ENCODE measurements around the gene CFAP99.

The CFAP99 gene

GRCh38 chr4:2480649-2481048 lies 61.9 kb downstream of the CFAP99 start:
- TF ChIP-seq TAF1 (IDR thresholded peaks at IDR 0.05; ENCODE audit: borderline replicate concordance, insufficient read depth, low read length) (no peak), FOXP2 (optimal IDR thresholded peaks at IDR 0.05; ENCODE audit: borderline replicate concordance, extremely low read depth, extremely low read length, insufficient read depth) (no peak), SIN3A (IDR thresholded peaks at IDR 0.05; ENCODE audit: borderline replicate concordance, insufficient read depth, low read length) (no peak), REST (IDR thresholded peaks at IDR 0.05; ENCODE audit: insufficient read depth in 1 of 2, low read depth in 2 of 2, low read length in 2 of 2) (no peak), POLR2AphosphoS5 (IDR thresholded peaks at IDR 0.05; ENCODE audit: low read depth, low read length) (no peak)

- TF ChIP-seq POLR2AphosphoS5 (IDR thresholded peaks at IDR 0.05; ENCODE audit: low read depth, low read length): no peak
- TF ChIP-seq FOXP2 (optimal IDR thresholded peaks at IDR 0.05; ENCODE audit: borderline replicate concordance, extremely low read depth, extremely low read length, insufficient read depth): no peak
- no peak for TF ChIP-seq SIN3A (IDR thresholded peaks at IDR 0.05; ENCODE audit: borderline replicate concordance, insufficient read depth, low read length)
These were observed 63.4 kb downstream of the CFAP99 start for GRCh38 chr4:2482192-2482591.

GRCh38 chr4:2482693-2483092 lies 63.9 kb downstream of the CFAP99 start:
- no peak for TF ChIP-seq SIN3A (IDR thresholded peaks at IDR 0.05; ENCODE audit: borderline replicate concordance, insufficient read depth, low read length)
- TF ChIP-seq FOXP2 (optimal IDR thresholded peaks at IDR 0.05; ENCODE audit: borderline replicate concordance, extremely low read depth, extremely low read length, insufficient read depth): no peak

GRCh38 chr4:2483237-2483636 lies 64.5 kb downstream of the CFAP99 start:
- TF ChIP-seq SIN3A (IDR thresholded peaks at IDR 0.05; ENCODE audit: borderline replicate concordance, insufficient read depth, low read length): no peak
- TF ChIP-seq FOXP2 (optimal IDR thresholded peaks at IDR 0.05; ENCODE audit: borderline replicate concordance, extremely low read depth, extremely low read length, insufficient read depth): no peak

GRCh38 chr4:2484185-2484584 lies 65.4 kb downstream of the CFAP99 start:
- no peak for TF ChIP-seq SIN3A (IDR thresholded peaks at IDR 0.05; ENCODE audit: borderline replicate concordance, insufficient read depth, low read length)
- TF ChIP-seq FOXP2 (optimal IDR thresholded peaks at IDR 0.05; ENCODE audit: borderline replicate concordance, extremely low read depth, extremely low read length, insufficient read depth): no peak
- no peak for TF ChIP-seq REST (IDR thresholded peaks at IDR 0.05; ENCODE audit: insufficient read depth in 1 of 2, low read depth in 2 of 2, low read length in 2 of 2)
- TF ChIP-seq TAF1 (IDR thresholded peaks at IDR 0.05; ENCODE audit: borderline replicate concordance, insufficient read depth, low read length): no peak
- no peak for TF ChIP-seq POLR2AphosphoS5 (IDR thresholded peaks at IDR 0.05; ENCODE audit: low read depth, low read length)

- TF ChIP-seq SIN3A (IDR thresholded peaks at IDR 0.05; ENCODE audit: borderline replicate concordance, insufficient read depth, low read length) (peak; percentile 94; the same call in 1 of the 2 replicates), FOXP2 (optimal IDR thresholded peaks at IDR 0.05; ENCODE audit: borderline replicate concordance, extremely low read depth, extremely low read length, insufficient read depth) (peak; percentile 87), REST (IDR thresholded peaks at IDR 0.05; ENCODE audit: insufficient read depth in 1 of 2, low read depth in 2 of 2, low read length in 2 of 2) (peak; percentile 40 to 61; a peak in 3 of 4 replicates), POLR2AphosphoS5 (IDR thresholded peaks at IDR 0.05; ENCODE audit: low read depth, low read length) (no peak), TAF1 (IDR thresholded peaks at IDR 0.05; ENCODE audit: borderline replicate concordance, insufficient read depth, low read length) (no peak)
These were observed 66.2 kb downstream of the CFAP99 start for GRCh38 chr4:2484993-2485392.

GRCh38 chr4:2485956-2486355 lies 67.2 kb downstream of the CFAP99 start:
- TF ChIP-seq FOXP2 (optimal IDR thresholded peaks at IDR 0.05; ENCODE audit: borderline replicate concordance, extremely low read depth, extremely low read length, insufficient read depth): no peak
- no peak for TF ChIP-seq SIN3A (IDR thresholded peaks at IDR 0.05; ENCODE audit: borderline replicate concordance, insufficient read depth, low read length)
- no peak for TF ChIP-seq POLR2AphosphoS5 (IDR thresholded peaks at IDR 0.05; ENCODE audit: low read depth, low read length)
- no peak for TF ChIP-seq REST (IDR thresholded peaks at IDR 0.05; ENCODE audit: insufficient read depth in 1 of 2, low read depth in 2 of 2, low read length in 2 of 2)
- TF ChIP-seq TAF1 (IDR thresholded peaks at IDR 0.05; ENCODE audit: borderline replicate concordance, insufficient read depth, low read length): no peak
